HG02763 (cell line): ENCODE data around the gene DKK1.
"Not testable (repeated sequence)": the region's sequence is repeated elsewhere in the genome, so short reads cannot be mapped to it uniquely, and the experiment has no call there.

ENCODE experiments used
- ATAC-seq: cut with Tn5 transposase; IDR thresholded peaks from one replicate; pipeline ENCODE4 v1.9.1; 2021; ENCODE audit warnings: mild to moderate bottlenecking, moderate library complexity; ENCODE audit not compliant: unreplicated experiment

The DKK1 gene

DNA sequence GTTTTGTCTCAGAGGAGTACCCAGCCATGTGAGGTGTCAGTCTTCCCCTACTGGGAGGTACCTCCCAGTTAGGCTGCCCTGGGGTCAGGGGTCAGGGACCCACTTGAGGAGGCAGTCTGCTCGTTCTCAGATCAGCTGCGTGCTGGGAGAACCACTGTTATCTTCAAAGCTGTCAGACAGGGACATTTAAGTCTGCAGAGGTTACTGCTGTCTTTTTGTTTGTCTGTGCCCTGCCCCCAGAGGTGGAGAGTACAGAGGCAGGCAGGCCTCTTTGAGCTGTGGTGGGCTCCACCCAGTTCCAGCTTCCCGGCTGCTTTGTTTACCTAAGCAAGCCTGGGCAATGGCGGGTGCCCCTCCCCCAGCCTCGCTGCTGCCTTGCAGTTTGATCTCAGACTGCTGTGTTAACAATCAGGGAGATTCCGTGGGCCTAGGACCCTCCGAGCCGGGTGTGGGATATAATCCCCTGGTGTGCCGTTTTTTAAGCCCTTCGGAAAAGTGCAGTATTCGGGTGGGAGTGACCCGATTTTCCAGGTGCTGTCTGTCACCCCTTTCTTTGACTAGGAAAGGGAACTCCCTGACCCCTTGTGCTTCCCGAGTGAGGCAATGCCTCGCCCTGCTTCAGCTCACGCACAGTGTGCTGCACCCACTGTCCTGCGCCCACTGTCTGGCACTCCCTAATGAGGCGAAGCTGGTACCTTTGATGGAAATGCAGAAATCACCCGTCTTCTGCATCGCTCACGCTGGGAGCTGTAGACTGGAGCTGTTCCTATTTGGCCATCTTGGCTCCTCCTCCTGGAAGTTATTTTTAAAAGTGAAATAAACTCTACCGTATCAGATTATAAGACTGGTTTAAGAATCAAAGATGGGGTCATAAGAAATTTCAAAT, 51.7 kb downstream of the DKK1 start:
- not testable (repeated sequence) for ATAC-seq
